Measurements from ENCODE around the gene ESPN.
"Not testable (repeated sequence)": the region's sequence is repeated elsewhere in the genome, so short reads cannot be mapped to it uniquely, and the experiment has no call there.

Gene ESPN

DNA sequence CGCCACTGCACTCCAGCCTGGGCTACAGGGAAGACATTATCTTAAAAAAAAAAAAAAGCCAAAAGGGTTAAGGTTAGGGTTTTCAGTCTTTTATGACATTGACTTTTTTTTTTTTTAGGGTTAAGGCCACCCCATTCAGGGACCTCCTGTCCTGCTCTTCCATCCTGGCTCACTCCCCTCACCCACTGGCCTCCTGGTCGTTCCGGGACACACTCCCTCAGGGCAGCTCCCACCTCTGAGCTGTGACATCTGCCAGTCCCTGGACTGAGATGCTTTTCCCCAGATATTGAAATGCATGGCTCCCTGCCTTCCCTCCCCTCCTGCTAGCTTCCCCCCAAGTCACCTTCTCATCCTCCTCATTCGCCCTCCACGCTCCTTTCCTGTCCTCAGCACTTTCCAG lies 57.2 kb downstream of the ESPN start:
- DNase-seq (ENCODE audit: low read depth in 2 of 2): no peak

DNA sequence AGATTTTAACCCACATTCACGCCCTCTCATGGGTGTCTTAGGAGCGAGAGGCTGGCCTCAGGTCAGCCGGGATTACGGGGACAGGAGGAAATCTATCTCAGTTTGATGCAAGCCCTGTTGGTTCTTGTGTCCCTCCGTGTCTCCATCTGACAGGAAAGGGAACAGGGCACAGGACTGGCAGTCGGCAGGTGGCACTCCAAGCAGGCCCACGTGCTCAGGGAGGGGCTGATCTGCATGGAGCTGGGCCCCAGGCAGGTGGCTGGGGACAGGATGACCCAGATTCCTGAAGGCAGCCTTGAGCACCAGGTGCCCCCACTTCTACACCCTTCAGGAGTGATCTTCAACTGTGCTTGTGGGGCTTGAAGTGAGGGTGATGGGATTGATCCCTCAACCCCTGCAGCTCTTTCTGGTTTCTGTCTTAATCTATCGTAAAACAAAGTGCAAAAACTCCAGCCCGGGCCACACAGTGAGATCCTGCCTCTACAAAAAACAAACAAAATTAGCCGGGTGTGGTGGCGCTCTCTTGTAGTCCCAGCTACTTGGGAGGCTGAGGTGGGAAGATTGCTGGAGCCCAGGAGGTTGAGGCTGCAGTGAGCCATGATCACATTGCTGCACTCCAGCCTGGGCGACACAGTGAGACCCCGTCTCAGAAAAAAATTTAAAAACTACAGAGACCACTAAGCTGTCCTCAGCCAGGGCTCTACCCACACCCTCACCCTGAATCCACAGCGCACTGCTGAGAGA lies 58.6 kb downstream of the ESPN start:
- no peak for DNase-seq (ENCODE audit: low read depth in 2 of 2)

DNA sequence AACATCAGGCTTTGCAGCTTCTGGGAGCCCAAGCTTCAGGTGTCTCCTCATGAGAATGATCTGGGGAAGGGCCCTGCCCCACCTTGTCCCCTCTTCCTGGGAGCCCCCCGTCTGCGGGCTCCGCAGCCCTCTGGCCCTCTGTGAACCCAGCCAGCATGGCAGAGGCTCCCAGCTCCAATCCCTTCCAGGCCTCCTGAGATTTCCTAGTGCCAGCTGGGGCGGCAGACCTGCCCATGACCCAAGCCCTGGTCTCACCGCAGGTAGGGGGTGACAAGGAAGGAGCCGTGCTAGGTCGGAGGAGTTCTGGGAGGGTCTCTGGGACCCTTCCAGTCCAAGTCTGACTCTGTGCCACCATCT lies 59.2 kb downstream of the ESPN start:
- no peak for DNase-seq (ENCODE audit: low read depth in 2 of 2)

DNA sequence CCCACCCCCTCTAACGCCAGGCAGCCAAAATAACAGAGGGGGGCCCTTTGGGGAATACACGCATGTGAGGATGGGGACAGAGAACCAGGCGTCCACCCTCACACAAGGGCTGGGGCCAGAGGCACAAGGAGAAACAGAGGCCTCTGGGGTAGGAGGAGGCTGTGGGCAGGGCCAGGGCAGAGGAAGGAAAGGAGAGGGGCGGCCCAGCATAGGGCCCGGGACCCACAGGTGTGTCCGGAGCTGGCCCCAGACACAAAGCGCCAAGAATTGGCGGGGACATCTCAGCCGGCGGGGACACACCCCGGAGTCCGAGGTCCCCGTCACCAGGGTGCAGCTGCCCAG lies 60.2 kb downstream of the ESPN start:
- no peak for DNase-seq (ENCODE audit: low read depth in 2 of 2)

DNA sequence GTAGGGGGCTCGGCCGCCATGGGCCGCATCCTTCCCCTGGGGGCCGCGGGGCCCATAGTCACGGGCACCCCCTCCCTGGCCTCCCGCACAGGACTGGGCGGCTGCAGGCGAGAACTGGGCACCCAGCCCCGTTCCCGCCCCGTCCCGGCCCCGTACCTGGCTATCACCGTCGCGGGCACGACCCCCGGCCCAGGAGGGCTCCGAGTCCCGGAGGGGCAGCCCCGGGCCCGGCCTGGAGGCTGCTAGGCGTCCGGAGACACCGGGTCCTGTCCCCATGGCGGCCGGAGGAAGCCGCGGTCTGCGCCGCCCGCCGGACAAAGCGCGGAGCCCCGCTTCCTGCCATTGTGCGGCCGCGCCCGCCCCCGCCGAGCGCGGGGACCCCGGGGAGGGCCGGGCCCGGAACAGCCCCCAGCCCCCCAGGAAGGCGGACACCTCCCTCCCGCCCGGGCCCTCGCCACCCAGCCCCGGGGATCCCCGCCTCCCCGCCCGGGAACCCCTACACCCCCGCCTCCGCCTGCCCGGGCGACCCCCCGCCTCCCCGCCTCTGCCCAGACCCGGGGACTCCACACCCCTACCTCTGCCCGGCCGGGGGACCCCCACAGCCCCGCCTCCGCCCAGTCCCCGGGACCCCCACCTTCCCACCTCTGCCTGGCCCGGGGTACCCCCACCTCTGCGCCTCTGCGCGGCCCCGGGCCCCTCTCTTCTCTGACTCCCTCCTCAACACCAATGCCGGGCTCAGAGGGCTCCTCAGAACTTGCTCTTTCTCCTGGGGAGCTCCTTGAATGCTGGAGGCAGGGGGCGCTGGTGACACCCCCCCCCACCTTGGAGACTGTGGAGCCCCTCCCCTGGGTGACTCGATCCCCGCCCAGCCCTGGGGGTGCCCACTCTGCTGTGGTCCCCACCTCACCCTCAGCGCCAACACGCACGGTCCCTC lies 60.9 kb downstream of the ESPN start:
- no peak for DNase-seq (ENCODE audit: low read depth in 2 of 2)

DNA sequence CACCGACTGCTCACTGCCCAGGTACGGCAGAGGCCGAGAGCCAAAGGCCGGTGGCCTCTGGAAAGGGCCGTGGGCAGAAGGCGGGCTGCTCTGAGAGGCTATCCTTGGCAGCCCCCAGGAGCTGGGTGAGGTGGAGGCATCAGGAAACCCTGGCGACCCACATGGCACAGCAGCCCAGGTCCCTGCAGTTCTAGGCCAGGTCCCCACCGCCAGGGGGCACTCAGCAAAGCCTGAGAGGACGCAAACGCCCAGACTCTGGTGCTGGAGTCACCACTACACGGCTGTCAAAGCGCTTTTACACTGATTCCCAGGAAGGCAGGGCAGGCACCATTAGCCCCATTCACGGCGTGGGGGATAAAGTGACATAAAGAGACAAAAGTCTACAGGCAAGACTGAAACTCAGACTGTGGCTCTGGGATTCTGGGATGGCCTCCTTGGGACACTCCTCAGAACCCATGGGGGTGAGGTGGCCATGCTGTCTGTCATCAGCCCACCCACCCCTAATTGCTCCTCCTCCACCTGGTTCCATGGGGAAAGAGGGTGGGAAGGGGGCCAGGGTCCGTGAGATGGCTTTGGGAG lies 61.9 kb downstream of the ESPN start:
- peak; percentile 72 to 73 for DNase-seq (ENCODE audit: low read depth in 2 of 2)

DNA sequence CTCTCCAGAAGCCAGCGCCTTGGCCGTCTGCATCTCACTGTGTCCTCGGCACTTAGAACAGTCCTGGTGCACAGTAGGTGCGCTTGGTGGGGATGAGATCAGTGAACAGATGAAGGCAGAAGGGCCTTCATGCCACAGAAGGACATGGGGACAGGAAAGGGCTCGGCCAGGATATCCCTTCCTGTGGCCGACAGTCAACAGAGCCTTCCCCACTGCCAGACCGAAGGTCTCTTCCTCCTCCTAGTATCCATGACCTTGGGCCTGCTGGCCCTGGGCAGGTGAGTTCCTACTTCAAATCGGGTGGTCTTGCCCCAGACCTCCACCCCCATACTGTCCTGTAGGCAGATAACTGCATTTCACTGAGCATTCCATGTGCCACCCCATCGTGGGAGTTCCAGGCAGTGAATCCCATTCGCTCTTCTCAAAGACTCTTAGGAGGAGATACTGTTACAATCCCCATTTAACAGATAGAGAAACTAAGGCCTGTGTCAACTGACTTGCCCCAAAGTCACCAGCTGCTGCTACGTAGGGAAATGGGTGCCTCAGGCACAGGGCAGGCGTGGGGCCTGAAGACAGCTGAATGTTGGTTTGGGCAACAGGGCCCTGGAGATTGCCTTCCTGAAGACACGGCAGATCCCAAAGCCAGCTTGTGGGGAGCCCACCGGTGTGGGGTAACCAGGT lies 63.4 kb downstream of the ESPN start:
- no peak for DNase-seq (ENCODE audit: low read depth in 2 of 2)

DNA sequence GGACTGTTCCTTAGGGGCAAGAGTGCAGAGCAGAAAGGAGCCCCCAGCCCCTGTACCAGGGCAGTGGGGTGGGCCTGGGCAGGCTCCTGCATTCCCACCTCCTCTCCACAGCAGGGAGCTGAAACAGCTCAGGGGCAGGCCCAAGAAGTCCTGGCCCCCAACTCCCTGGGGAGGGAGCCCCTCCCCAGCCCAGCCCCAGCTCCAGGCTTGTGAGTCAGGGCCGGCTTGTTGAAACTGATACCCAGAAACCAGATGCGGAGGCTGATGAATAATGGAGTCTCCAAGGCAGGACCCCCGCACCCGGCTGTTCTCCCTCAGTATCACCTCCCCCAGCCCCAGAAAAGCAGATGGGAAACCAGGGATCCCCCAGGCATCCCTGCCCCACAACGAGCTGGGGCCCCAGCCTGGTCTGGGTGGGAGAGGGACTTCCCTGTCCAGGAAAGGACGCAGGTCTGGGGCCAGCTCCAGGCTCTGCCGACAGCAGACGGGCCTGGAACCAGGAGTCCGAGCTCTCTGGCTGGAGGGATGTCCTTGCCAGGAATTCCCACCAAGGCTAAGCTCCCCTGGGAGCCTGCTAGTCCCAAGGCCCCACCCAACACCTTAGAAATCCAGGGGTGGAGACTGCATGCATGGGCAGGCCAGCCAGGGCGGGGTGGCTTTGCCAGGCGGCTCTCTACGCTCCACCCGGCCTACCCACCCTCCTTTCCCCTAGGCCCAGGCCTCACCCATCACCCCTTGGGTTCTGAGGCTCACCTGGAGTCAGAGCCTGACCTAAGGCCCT lies 64.2 kb downstream of the ESPN start:
- DNase-seq (ENCODE audit: low read depth in 2 of 2): no peak

DNA sequence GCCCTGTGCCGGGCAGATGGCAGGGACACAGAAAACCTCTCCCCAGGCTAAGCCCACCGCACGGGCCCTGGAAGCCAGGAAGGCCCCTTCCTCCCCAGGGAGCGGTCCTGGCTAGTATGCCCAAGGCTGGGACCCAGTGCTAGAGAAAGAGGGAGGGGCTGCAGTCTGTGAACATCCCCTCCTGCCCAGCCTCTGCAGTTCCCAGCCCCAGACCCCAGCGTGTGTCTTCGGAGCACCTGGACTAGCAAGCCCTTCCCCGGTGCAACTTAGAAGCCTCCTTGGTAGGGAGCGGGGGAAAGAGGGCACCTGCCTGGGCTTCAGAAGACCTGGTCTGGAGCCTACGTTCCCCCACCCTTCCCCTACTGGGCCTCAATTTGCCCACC lies 64.8 kb downstream of the ESPN start:
- no peak for DNase-seq (ENCODE audit: low read depth in 2 of 2)

DNA sequence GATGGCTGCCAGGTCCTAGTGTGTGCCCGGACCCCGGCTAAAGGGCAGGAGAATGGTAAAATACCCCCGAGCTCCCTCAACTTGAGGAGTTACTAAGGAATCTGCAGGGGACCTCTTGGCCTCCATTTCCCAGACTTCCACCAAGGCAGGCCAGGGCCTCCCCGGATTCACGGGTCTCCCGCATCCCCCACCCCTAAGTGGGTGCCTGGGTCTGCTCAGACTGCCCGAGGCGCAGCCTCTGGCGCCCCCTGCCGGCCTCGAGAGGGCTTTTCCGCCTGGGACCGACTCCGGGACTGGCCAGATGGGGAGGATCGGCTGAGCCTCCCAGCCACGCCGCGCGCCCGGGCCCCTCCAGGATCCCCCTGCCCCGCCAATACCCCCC lies 65.2 kb downstream of the ESPN start:
- DNase-seq (ENCODE audit: low read depth in 2 of 2): peak; percentile 48 to 61

DNA sequence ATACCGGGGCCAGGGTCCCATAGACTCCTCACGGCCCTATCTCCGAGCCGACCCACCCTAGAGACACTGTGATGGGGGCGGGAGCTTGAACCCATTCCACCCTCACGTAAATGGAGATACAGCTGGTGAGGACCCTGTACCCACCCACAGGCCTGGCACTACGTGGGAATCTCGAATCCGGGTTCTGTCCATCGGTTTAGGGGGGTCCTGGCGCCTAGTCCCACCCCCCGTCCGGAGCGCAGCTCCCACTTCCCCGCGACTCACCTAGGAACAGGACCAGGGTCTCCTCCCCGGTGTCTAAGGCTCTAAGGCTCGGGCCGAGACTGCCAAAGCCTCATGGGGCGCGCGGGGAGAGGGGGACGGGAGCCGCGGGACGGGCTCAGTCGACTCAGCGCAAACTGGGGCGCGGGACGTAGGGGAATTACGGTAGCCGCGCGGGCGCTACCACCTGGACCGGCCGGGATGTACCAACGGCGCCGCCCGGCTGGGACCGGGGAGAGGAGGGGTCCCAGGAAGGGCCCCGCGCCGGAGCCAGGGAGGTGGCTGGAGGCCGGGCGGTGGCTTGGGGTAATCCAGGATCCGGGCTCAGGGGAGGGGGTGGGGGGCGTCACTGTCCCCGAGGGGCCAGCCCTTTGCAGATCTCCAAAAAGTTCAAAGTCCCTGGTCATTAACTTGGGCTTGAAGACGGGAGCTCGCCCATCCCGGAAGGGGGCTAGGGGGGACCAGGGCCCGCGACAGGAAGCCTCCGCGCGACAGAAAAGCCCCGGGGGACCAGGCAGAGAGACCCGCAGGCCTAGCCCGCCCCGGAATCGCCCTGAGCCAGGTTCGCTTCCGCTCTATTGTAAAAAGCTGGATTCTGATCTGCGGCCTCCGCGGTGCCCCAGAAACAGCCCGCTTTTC lies 65.9 kb downstream of the ESPN start:
- peak in 1 of 2 donors; percentile 27 for DNase-seq (ENCODE audit: low read depth in 2 of 2)

DNA sequence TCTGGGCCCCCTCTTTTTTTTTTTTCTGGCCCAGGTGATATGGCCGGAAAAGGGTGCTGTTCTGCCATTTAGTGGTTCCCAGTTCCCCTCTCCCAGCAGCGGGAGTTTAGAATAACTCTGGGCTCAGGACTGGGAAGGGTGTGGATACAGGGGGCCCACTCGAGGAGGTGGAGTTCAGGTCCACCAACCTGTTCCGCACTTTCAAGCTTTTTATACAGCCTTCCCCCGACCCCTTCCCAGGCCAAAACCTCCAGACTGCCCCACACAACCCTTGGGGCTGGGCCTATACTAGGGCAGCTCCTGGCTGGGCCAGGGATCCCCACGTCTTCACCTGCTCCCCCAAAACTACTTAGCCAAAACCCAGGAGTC lies 66.5 kb downstream of the ESPN start:
- no peak for DNase-seq (ENCODE audit: low read depth in 2 of 2)

DNA sequence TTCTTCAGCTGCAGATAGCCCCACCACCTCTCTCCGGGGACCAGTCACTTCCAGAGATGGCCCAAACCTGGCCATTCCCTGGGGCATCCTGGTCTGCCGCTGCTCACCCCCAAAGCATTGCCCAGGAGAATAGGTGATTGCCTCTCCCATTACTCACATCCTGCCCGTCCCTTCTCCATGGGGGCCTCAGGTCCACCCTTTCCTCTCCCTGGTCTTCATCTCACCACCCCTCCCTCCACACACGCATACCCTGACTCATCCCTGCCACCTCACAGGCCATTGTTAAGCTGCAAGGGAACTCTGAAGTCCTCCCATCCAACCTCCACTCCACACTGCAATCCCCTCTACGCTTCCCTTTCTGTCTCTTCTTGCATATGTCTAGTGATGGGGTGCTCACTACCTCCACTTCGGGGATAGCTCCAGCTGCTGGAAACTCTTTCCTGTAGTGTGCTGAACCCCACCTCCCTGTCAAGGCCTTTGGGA lies 66.9 kb downstream of the ESPN start, which contains the start of gene PLEKHG5:
Gene PLEKHG5, minus strand, starts transcription at position 188 of the 483 bp plus-strand sequence. CDS start 14,096 bp downstream, outside the sequence.
- DNase-seq (ENCODE audit: low read depth in 2 of 2): no peak

DNA sequence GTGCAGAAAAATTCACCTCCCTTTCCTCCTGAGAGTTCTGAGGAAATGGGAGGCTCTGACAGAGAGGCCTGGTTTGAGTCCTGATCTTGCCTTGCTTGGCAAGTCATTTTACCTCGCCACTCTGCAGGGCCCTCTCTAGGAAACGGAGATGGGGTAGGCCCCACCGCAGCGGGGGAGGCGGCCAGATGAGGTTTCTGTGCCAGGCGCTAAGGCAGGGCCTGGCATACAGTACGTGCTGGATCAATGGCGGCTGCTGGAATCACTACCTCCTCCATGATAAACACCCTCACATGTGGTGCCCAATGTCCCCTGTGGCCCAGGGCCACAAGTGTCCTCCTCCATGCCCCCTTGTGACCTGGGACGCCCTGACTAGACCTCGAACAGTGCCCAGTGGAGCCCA lies 67.4 kb downstream of the ESPN start:
- DNase-seq (ENCODE audit: low read depth in 2 of 2): no peak

DNA sequence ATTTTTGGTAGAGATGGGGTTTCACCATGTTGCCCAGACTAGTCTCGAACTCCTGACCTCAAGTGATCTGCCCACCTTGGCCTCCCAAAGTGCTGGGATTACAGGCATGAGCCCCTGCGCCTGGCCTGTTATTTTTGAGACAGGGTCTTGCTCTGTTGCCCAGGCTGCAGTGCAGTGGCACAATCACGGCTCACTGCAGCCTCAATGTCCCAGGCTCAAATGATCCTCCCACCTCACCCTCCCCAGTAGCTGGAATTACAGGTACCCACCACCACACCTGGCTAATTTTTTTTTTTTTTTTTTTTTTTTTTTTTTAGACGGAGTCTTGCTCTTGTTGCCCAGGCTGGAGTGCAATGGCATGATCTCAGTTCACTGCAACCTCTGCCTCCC lies 69.3 kb downstream of the ESPN start:
- not testable (repeated sequence) for DNase-seq (ENCODE audit: low read depth in 2 of 2)

DNA sequence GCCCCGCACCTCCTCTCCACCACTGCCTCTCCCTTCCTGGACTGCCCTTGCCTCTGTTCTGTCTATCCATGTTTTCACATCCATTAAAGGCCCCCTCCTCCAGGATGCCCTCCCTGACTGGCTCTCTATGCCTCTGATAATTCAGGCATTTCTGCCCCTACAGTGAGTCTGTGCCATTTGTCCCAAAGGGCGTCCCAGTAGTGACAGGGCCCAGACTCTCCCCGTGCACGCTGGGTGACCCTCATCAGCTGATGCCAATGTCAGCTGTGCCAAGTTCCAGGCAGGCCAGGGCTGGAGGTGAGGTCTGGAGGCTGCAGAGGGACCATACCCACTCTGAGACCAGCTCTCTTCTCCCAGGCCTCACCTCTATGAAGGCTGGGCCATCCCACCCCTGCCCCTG lies 70.1 kb downstream of the ESPN start:
- no peak for DNase-seq (ENCODE audit: low read depth in 2 of 2)

DNA sequence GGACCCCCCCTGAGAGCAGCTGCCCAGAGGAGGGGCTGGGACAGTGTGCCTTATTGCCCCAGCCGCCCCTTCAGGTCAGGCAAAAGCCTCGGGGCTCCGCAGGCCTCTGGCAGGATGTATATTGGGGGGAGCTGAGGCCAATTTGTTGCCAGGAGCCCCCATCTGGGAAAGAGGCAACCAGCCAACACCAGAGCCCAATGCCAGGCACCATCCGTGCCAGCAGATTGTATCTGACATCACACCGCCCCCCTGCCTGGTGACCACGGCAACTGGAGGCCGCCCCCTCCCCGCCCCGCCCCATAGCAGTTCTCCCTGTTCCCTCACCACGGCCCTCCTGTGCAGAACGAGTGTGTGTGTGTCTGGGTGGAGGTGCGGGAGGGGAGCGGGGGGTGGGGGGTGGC lies 70.5 kb downstream of the ESPN start:
- DNase-seq (ENCODE audit: low read depth in 2 of 2): no peak

DNA sequence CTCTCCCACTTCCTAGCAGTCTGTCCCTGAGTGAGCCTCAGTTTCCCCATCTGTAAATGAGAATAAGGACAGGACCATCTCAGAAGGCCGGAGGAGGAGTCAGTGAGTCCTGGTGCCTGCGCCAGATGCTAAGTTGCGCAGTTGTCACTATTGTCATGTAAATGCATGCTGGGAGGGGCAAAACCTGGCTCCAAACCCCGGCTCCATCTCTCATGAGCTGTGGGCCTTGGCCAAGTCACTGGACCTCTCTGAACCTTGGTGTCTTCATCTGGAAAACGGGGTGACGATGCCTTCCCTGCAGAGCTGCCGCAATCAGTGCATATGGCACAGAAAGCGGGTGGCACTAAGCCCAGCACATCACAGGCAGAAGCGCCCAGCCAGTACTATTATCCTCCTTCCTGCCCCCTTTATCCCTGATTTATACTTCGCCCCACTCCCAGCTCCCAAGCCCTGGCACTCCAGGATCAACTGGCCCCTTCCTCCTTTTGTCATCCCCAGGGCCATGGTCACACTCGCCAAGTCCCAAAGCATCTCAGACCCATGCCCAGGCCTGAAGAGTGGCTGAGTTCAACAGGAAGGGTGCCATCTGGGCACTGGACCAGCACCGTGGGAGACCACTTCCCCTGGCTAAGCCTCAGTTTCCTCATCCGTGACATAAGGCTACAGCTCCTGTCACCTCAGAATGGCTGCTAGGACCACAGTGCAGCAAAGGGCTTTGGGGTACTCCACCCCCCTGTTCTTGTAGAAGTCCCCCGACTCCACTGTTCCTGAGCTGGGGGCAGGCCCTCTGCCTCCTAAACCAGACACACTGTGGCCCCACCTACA lies 71.2 kb downstream of the ESPN start:
- DNase-seq (ENCODE audit: low read depth in 2 of 2): no peak

DNA sequence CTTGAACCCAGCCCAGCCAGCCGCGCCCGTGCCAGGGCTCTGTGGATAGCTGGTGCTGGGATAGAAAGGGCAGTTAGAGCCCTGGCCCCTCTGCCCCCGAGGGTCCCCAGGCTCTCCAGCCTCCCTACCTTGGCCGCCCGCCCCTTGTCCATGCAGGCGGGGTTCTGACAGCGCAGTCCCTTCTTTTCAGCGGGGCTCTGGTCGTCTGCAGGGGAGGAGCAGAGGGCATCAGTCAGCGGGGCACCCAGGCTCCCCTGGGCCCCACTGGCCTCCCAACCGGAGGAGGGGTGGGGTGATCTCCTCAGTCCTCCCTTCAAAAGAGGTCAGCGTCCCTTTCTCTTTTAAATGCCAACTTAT lies 71.8 kb downstream of the ESPN start:
- DNase-seq (ENCODE audit: low read depth in 2 of 2): no peak

DNA sequence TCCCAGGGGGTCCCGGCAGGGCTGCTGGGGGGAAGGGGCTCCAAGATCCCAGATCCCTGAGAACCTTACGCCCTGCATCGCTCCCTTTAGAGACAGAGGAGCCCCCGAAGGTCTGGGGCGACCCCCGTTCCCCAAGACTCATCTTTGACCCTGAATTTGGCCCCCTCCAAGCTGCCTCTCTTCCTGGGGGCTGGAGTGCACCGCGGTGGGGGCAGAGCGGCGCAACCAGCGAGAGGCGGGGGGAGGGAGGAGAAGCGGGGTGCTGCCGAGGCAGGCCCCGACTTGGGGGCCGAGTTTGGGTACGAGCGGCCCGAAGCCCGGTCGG lies 72.3 kb downstream of the ESPN start:
- DNase-seq (ENCODE audit: low read depth in 2 of 2): no peak
